HL-60 (cell line): ENCODE results near the gene SLC38A2.

Experiments
- GABPA ChIP-seq: IDR thresholded peaks from 2 replicates; pipeline ENCODE4 v1.6.1; 2012; ENCODE audit warnings: low read depth
- SPI1 ChIP-seq: IDR thresholded peaks from 2 replicates; pipeline ENCODE4 v1.6.1; 2012; ENCODE audit warnings: low read depth, mild to moderate bottlenecking, borderline replicate concordance
- TF ChIP-seq, protein P1 (sequence below): IDR thresholded peaks from one replicate; pipeline ENCODE4 v1.5.1; 2011; ENCODE audit warnings: low read length, control low read depth, inconsistent platforms; ENCODE audit not compliant: insufficient read depth
- TF ChIP-seq, protein P2 (sequence below): IDR thresholded peaks from 2 replicates; pipeline ENCODE4 v1.6.1; 2012; ENCODE audit warnings: low read depth; ENCODE audit not compliant: insufficient replicate concordance

DNA sequence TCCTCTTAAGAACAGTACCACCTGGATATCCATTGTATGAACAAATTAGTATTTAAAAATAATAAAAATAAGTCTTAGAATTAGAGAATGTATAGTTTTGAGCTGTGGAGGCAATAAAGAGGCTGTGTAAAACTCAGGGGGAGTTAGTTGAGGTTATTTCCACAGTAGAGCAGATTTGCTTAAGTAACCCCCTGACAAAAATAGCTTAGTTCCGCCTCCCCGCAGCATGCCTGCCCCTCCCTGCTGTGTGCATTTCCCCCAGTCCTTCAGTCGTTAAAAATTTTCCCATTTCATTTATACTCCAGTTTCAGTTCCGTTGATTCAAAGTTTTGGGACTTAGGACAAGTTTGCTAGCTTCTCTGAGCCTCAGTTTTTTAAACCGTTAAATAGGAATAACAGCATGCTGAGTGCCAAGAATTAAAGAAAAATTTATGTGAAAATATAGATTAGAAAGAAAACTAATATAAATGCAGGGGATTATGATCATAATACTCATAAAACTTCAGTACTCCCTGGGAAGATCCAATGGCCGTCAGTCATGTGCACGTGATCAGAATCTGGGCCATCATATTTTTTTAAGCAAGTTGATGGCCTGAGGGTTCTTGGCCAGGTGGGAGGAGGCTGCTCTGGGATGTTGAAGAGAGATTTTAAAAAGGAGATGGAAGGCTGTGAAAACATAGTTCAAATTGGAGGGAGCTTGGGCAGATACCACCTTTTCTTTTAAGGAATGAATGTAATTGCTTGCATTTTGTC, 14.5 kb upstream of the SLC38A2 start:
- TF ChIP-seq GABPA (no peak), SPI1 (no peak)
- TF ChIP-seq, protein P1, sequence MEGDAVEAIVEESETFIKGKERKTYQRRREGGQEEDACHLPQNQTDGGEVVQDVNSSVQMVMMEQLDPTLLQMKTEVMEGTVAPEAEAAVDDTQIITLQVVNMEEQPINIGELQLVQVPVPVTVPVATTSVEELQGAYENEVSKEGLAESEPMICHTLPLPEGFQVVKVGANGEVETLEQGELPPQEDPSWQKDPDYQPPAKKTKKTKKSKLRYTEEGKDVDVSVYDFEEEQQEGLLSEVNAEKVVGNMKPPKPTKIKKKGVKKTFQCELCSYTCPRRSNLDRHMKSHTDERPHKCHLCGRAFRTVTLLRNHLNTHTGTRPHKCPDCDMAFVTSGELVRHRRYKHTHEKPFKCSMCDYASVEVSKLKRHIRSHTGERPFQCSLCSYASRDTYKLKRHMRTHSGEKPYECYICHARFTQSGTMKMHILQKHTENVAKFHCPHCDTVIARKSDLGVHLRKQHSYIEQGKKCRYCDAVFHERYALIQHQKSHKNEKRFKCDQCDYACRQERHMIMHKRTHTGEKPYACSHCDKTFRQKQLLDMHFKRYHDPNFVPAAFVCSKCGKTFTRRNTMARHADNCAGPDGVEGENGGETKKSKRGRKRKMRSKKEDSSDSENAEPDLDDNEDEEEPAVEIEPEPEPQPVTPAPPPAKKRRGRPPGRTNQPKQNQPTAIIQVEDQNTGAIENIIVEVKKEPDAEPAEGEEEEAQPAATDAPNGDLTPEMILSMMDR = no peak
- TF ChIP-seq, protein P2, sequence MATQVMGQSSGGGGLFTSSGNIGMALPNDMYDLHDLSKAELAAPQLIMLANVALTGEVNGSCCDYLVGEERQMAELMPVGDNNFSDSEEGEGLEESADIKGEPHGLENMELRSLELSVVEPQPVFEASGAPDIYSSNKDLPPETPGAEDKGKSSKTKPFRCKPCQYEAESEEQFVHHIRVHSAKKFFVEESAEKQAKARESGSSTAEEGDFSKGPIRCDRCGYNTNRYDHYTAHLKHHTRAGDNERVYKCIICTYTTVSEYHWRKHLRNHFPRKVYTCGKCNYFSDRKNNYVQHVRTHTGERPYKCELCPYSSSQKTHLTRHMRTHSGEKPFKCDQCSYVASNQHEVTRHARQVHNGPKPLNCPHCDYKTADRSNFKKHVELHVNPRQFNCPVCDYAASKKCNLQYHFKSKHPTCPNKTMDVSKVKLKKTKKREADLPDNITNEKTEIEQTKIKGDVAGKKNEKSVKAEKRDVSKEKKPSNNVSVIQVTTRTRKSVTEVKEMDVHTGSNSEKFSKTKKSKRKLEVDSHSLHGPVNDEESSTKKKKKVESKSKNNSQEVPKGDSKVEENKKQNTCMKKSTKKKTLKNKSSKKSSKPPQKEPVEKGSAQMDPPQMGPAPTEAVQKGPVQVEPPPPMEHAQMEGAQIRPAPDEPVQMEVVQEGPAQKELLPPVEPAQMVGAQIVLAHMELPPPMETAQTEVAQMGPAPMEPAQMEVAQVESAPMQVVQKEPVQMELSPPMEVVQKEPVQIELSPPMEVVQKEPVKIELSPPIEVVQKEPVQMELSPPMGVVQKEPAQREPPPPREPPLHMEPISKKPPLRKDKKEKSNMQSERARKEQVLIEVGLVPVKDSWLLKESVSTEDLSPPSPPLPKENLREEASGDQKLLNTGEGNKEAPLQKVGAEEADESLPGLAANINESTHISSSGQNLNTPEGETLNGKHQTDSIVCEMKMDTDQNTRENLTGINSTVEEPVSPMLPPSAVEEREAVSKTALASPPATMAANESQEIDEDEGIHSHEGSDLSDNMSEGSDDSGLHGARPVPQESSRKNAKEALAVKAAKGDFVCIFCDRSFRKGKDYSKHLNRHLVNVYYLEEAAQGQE = no peak
